Activated gamma-delta T cell (primary cell): ENCODE results near the gene MN1.

Experiments
- DNase-seq: peaks from one replicate; lab custom pipeline; 2025; lab: John Stamatoyannopoulos, UW

MN1 gene

DNA sequence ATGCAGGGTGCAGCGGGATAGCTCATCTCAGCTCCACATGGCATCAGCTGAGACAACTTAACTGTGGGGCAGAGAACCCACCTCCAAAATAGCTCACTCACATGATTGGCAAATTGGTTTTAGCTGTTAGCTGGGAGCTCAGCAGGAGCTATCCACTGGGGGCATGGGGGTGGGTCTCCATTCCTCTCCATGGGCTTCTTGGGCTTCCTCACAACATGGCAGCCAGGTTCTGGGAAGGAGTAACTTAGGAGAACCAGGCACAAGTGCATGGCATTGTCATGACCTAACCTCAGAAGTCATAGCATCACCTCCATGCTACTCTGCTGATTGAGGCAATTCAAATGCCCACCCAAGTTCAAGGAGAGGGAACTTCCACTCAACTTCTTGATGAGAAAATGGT lies 85.5 kb downstream of the MN1 start:
- DNase-seq = no peak

DNA sequence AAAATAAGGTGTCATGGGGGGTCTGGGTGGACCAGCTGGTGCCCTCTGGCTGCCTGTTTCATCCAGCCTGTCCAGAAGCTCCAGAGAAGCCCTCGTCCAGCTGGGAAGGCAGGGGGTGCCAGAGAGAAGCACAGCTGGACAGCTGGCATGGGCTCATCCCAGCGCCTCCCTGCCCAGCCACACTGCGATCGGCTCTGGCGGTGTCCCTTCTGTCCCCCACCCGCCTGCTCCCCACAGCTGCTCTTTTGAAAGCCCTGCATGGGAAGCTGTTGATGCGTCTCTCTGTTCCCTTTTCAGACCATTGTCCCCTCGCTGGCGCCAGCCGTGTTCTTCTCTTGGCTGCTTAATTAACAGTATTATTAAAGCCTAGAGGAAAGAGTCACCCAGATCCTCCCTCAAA lies 86.5 kb downstream of the MN1 start:
- DNase-seq = no peak

DNA sequence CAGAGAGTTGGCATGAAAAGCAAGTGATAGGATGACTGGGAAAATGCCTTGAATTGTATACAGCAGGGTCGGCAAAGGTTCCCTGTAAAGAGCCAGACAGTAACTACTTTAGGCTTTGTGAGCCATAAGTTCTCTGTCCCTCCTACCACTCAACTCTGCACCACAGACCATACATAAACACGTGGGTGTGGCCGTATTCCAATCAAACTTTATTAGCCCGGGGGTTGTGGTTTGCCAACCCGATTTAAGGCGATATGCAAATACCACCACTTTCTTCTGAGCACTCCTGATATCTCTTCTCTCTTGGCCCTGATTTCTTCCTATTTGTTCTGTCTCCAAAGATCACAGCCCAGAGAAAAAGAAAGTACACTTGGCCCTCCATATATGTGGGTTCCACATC lies 87.5 kb downstream of the MN1 start:
- DNase-seq = no peak

DNA sequence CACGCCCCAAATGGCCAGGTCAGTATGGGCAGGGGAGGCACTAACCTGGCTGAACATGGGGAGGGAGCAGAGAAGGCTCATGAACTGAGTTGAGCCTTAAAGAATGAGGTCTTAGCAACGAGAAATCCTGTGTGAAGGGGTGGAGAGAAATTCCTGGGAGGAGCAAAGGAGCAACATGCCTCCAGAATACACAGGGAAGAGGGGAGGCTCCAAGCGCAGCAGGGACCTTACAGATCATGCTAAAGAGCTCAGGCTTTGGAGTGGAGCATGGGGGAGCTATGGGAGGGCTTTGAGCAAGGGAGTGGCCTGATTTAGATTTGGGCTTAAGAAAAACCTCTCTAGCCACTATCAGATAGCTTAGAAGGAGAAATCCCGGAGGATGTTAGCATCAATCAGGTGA lies 88.1 kb downstream of the MN1 start:
- DNase-seq = no peak

DNA sequence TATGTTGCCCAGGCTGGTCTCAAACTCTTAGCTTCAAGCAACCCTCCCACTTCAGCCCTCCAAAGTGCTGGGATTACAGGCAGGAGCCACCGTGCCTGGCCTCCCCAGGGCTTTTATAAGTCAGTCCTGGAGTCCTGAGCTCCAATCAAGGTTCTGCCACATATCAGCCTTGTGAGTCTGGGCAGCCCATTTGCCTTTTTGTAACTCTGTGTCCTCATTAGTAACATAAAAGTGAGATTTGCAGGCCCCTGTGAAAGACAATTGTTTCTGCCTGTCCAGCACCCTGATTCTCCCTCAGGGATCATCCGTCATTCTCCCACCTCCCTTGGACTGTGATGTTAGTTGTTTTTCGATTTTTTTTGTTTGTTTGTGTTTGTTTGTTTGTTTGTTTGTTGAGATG lies 89.8 kb downstream of the MN1 start:
- DNase-seq = no peak

DNA sequence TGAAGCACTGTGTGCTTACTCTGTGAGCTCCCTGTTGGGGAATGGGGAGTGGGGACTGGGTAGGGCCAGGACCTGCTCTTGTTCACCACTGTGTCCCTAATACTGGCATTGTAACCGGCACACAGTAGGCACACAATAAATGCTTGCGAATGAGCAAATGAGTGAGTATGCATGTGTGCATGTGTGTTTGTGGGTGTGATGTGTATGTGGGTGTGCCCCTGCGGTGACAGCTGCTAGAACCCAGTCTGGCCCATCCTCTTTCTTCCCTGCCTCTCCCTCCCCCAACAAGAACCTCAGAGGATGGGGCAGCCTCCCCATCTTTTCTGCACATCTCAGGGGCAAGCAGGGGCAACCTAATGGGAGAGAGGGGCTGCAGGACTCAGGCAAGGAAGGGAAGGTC lies 90.5 kb downstream of the MN1 start:
- no peak for DNase-seq

DNA sequence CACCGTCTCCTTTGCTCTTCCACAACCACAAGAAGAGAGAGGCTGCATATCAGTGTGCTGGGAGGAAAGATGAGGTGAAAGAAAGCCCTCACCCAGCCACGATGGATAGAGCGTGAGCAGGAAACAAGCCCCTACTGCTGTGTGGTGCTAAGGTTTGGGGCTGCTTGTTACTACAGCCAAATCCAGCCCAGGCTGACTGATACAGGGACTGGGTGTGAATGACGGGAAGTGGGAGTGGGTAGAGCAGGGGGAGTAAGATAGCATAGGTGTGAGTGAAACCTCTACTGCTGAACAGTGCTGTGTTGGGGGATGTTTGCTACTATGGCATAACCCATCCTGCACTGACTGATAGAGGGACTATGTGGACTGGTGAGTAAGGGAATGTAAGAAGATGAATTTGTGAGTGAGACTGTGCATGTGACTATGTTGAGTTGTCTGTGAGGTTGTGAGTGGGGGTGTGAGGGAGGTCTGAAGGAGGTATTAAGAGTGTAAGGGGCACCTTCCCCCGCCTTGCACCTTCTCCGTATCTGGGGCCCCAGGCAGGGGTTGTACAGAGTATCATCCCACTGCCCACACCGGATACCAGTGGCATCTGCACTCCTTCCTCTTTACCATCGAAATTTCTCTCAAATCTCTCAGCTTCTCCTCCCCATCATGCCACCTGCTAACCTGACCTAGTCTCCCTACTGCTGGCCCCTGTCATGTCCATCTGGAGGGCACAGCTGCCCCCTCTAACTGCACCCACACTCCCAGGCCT lies 91.5 kb downstream of the MN1 start:
- no peak for DNase-seq

DNA sequence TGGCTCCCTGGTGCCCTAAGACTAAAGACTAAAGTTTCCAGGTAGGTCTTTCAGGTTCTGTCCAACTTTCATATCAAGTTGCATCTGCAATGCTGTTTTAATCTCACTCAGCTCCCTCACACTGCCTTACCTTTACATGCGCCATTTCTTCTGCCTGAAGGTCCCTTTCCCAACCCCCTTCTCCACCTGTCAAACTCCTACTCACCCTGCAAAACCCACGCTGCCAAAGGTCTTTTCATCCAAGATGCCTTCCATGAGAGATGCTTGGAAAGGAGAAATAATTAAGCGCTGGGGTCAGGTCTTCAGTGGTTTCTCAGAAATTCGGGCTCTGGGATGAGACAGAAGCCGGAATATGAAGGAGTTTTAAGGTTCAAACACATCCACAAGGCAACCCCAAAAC lies 95.1 kb downstream of the MN1 start:
- no peak for DNase-seq

DNA sequence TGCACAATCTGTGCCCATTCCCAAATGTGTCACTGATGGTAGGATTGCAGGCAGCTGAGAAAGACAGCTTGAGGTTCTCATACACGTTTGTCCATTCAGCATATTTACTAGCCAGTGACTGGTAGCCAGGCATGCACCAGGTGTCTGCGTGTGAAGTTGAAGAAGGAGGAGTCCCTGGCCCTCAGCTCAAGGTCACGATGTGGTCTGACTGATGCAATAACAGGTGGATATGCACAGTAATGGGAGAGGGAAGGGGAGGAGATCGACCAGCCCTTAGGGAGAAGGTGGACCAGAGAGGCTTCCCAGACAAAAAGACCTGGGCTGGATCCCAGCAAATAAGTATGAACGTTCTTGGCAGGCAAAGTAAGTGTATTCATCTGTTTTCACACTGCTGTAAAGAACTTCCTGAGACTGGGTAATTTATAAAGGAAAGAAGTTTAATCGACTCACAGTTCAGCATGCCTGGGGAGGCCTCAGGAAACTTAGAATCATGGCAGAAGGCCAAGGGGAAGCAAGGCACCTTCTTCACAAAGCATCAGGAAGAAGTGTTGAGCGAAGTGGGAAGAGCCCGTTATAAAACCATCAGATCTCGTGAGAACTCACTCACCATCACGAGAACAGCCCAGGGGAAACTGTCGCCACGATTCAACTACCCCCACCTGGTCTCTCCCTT lies 96.0 kb downstream of the MN1 start:
- no peak for DNase-seq

DNA sequence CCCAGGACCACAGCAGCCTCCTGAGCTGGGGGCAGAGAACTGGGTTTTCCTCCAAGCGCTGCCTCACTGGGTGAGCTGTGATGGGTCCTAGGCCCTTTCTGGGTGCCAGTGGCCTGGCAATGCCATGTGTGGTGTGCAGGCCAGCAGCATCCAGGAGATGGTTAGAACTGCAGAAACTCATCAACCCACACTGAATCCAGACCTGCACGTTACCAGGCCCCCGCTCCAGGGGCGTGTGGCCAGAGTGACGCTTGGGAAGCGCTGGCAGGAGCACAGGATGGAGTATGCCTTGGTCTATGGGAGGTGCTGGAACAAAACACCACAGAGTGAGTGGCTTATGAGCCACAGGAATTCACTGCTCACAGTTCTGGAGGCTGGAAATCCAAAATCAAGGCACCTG lies 97.0 kb downstream of the MN1 start:
- no peak for DNase-seq

DNA sequence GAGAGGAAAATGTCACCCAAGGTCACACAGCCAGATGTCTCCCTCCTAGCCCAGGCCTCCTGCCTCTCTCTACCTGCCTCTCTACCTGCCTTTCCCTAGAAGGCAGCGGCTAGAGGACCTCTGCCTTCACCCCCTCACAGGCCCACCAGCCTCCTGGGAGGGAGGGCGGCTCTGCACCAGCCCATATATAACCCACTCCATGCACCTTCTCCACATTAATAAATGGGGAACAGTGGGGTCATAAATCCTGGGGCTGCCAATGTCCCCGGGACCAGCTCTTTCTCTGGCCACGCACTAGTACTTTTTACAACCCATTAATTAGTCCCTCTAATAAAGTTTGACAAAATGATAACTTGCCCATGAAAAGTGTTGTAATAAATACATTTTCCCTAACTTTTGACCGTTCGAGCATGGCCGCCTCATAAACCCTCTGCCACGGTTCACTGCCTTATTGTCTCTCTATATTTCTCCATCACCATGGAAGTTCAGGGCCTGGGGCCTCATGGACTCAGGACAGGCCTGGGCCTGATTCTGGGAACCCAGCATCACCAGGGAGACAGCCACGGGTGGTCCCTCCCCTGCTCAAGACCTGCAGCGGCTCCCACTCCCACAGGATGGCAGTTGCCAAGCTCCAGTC lies 102.1 kb downstream of the MN1 start:
- no peak for DNase-seq

DNA sequence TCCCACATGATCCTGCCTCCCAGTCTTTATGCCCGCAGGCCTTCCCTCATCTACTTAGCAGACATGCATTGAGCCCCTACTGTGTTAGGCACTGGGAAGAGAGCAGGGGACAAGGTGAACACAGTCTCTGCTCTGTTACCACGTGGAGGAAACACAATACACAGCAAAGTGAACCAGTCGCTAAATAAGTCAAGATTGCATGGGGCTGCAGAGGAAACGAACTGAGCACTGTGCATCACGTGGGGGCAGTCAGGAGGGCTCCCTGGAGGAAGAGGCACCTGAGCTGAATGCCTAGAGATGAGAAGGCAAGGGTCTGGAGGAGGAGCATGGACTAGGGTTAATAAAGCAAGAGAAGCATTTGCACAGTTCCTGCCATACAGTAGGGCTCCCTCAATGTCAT lies 102.7 kb downstream of the MN1 start:
- DNase-seq = no peak
